Upper lobe of right lung (tissue), 1 donor: ENCODE measurements around the gene POLR2H. TPM values are rescaled to one million over a fixed set of nuclear protein-coding genes. Genes with fewer than 3 reads are reported as not detected.

Experiments
- ATAC-seq: fragments of 200-7000 bp; cut with Tn5 transposase; one replicate; pipeline ENCODE4 v1.9.1; 2020; ENCODE audit warnings: mild to moderate bottlenecking, moderate library complexity
- DNase-seq: peaks from one replicate; pipeline ENCODE4 v3.0.0-alpha.2; 2020
- H3K27ac ChIP-seq: fragments of 200-600 bp; one replicate; pipeline ENCODE4 v1.8.0; 2022
- H3K27me3 ChIP-seq: fragments of 200-600 bp; one replicate; pipeline ENCODE4 v1.8.0; 2022; ENCODE audit warnings: mild to moderate bottlenecking
- H3K36me3 ChIP-seq: fragments of 200-600 bp; one replicate; pipeline ENCODE4 v1.8.0; 2022
- H3K4me1 ChIP-seq: fragments of 200-600 bp; one replicate; pipeline ENCODE4 v1.8.0; 2022
- H3K4me3 ChIP-seq: fragments of 200-600 bp; one replicate; pipeline ENCODE4 v1.8.0; 2022; ENCODE audit warnings: mild to moderate bottlenecking
- H3K9me3 ChIP-seq: fragments of 200-600 bp; one replicate; pipeline ENCODE4 v1.8.0; 2022
- CTCF ChIP-seq: fragments of 200-600 bp; IDR thresholded peaks from one replicate; pipeline ENCODE4 v1.8.0; 2022; ENCODE audit warnings: antibody characterized with exemption
- intact Hi-C: fragments of 100-400 bp; cut with DNase I; formaldehyde crosslinking; loops from one replicate; pipeline ENCODE4 v1.11.0; 2022
- total RNA-seq: library from RNA; stranded (reverse); fragmentation: NEBNext Ultra II Directional; extraction: Animal tissue kit (Norgen Biotek cat#: 25700); gene quantifications from one replicate; pipeline ENCODE4 v1.2.1, GENCODE V29; 2021
- donor health status: DM: no; HTN: yes; CAD: no; lungs with severe emphysema.

Gene POLR2H
- total RNA-seq, 1 donor from 2014 or later, result 63.2 TPM

GRCh38 chr3:184362668-184363546 is 1.4 kb downstream of the POLR2H start:
- H3K4me1 ChIP-seq, result peaks cover 21% of the 10 kb centered on the region
- peak; percentile 83 for ATAC-seq
- H3K27ac ChIP-seq, result peak overlapping the region; percentile 100

GRCh38 chr3:184366619-184367289 is 5.2 kb downstream of the POLR2H start:
- intact Hi-C loops, result no loop called here
- ATAC-seq (no peak), DNase-seq (no peak)
- TF ChIP-seq CTCF, result no peak
- no peaks in the 10 kb centered on the region for H3K27me3 ChIP-seq
- no peak overlapping the region for H3K27ac ChIP-seq
- peaks cover 42% of the 10 kb centered on the region for H3K36me3 ChIP-seq
- H3K4me3 ChIP-seq, result no peak overlapping the region
- no peaks in the 10 kb centered on the region for H3K9me3 ChIP-seq
- peaks cover 31% of the 10 kb centered on the region for H3K4me1 ChIP-seq

More at GRCh38 chr3:184362668-184363546, 1.4 kb downstream of the POLR2H start:
- Histone ChIP-seq H3K9me3 (no peaks in the 10 kb centered on the region), H3K4me3 (peak overlapping the region; percentile 93), H3K36me3 (peaks cover 26% of the 10 kb centered on the region), H3K27me3 (no peaks in the 10 kb centered on the region)
- intact Hi-C loops, result no loop called here
- DNase-seq, result peak; percentile 98
- TF ChIP-seq CTCF, result peak; percentile 68

GRCh38 chr3:184368116-184368515 is 6.6 kb downstream of the POLR2H start:
- DNase-seq, result no peak
- no peaks in the 10 kb centered on the region for H3K9me3 ChIP-seq
- peaks cover 42% of the 10 kb centered on the region for H3K36me3 ChIP-seq
- H3K27me3 ChIP-seq, result no peaks in the 10 kb centered on the region
- no peak overlapping the region for H3K27ac ChIP-seq
- peaks cover 32% of the 10 kb centered on the region for H3K4me1 ChIP-seq
- TF ChIP-seq CTCF, result no peak
- no peak overlapping the region for H3K4me3 ChIP-seq
- intact Hi-C loops, result no loop called here
- no peak for ATAC-seq

GRCh38 chr3:184368586-184369183 is 7.2 kb downstream of the POLR2H start:
- no peak overlapping the region for H3K4me3 ChIP-seq
- no peaks in the 10 kb centered on the region for H3K9me3 ChIP-seq
- ATAC-seq (peak; percentile 27), DNase-seq (no peak)
- H3K27me3 ChIP-seq, result no peaks in the 10 kb centered on the region
- H3K27ac ChIP-seq, result peak overlapping the region; percentile 8
- peaks cover 42% of the 10 kb centered on the region for H3K36me3 ChIP-seq
- no peak for TF ChIP-seq CTCF
- intact Hi-C loops, result no loop called here
- H3K4me1 ChIP-seq, result peaks cover 31% of the 10 kb centered on the region

- TF ChIP-seq CTCF, result peak; percentile 93
- DNase-seq, result peak; percentile 85
Measured at GRCh38 chr3:184371570-184372018, 10.1 kb downstream of the POLR2H start.

More at GRCh38 chr3:184371570-184372018, 10.1 kb downstream of the POLR2H start:
- H3K27ac ChIP-seq, result no peak overlapping the region
- H3K4me3 ChIP-seq, result no peak overlapping the region
- ATAC-seq, result peak; percentile 98
- H3K9me3 ChIP-seq, result no peaks in the 10 kb centered on the region
- intact Hi-C loops, result loop anchor here (10.0 kb wide), 1 partner anchor 143 kb away; no protein-coding TSS in a partner anchor
- no peaks in the 10 kb centered on the region for H3K27me3 ChIP-seq
- peaks cover 27% of the 10 kb centered on the region for H3K36me3 ChIP-seq
- H3K4me1 ChIP-seq, result peaks cover 20% of the 10 kb centered on the region
